ACC112 (cell line): ENCODE results near the gene NPPA.
A peak's percentile ranks its signal among the peaks of the same experiment; 100 is the strongest.
"Not testable (repeated sequence)": the region's sequence is repeated elsewhere in the genome, so short reads cannot be mapped to it uniquely, and the experiment has no call there.

Source experiments
- H2AFZ ChIP-seq: fragments of 200-600 bp; sonication (generic); one replicate; pipeline ENCODE4 v1.6.0; 2017; ENCODE audit warnings: antibody characterized with exemption, low read length; ENCODE audit not compliant: unreplicated experiment
- H3K27ac ChIP-seq: fragments of 200-600 bp; sonication (generic); 2 replicates; pipeline ENCODE4 v1.5.1; 2014; ENCODE audit warnings: low read depth, mild to moderate bottlenecking, antibody characterized with exemption, low read length, moderate library complexity
- H3K27me3 ChIP-seq: fragments of 200-600 bp; sonication (generic); 2 replicates; pipeline ENCODE4 v1.6.1; 2014; ENCODE audit warnings: mild to moderate bottlenecking, antibody characterized with exemption, low read length, moderate library complexity, mixed read lengths; ENCODE audit not compliant: insufficient read depth
- H3K36me3 ChIP-seq: fragments of 200-600 bp; sonication (generic); 2 replicates; pipeline ENCODE4 v1.6.1; 2016; ENCODE audit warnings: mild to moderate bottlenecking, antibody characterized with exemption, low read length, moderate library complexity, mixed read lengths; ENCODE audit not compliant: insufficient read depth
- H3K4me1 ChIP-seq: fragments of 200-600 bp; sonication (generic); one replicate; pipeline ENCODE4 v1.6.1; 2016; ENCODE audit warnings: low read length, mixed read lengths; ENCODE audit not compliant: insufficient read depth, unreplicated experiment, control insufficient read depth
- H3K4me3 ChIP-seq: fragments of 200-600 bp; sonication (generic); 2 replicates; pipeline ENCODE4 v1.5.1; 2014; ENCODE audit warnings: mild to moderate bottlenecking, low read depth, low read length
- H3K79me2 ChIP-seq: fragments of 200-600 bp; sonication (generic); one replicate; pipeline ENCODE4 v1.6.0; 2016; ENCODE audit warnings: low read length; ENCODE audit not compliant: control insufficient read depth, unreplicated experiment, insufficient read depth

The NPPA gene

DNA sequence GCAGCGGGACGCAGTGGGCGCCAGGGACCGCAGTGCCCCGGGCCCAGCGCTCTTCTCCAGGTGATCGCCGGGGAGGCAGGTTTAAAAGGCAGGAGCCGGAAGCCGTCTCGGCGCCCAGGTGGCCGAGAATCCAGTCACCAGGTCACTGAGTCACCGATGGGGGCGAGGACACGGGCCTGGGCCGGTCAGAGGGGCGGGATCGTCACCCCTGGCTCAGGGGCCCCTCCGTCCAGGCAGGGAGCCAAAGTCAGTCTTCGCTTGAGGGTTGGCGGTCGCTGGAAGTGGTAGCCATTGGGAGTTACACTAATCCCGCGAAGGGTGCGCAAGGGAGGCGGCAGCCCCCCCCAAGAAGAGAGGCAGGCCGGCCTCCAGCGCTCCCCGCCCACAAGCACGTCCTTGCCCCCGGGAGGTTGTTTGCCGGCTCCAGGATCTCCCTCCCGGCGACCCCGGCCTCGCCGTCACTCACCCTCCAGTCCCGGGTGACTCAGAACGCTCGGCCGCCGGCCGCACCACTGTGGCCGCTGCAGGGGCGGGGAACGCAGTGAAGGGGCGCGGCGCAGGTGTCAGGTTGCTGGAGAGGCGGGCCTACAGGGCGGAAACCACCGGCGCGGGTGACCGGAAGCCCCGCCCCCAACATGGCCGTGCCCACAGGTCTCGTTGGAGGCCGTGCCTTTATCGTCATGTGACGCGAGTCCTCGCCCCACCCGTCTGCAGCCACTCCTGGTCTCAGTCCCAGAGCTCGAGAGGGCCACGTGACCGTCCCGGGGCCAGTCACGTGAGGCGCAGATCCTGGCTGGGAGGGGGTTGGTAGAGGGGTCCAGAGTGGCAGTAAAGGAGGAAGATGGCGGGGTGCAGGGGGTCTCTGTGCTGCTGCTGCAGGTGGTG is 41.9 kb downstream of the NPPA start, which contains the start of the genes CLCN6 and MTHFR:
TSS of gene CLCN6 (plus strand) at position 770 of the 885 bp plus-strand sequence. CDS start at position 842, 72 bp downstream.
TSS of gene MTHFR (minus strand) at position 543 of the 885 bp plus-strand sequence. CDS start 2,848 bp downstream, outside the sequence.
- H3K27ac ChIP-seq = peak within 1 kb of the TSS; percentile 76
- H3K79me2 ChIP-seq = peaks cover 44% of the 10 kb centered on the region
- peak within 1 kb of the TSS; percentile 58 for H2AFZ ChIP-seq
- H3K36me3 ChIP-seq = no peaks in the 10 kb centered on the region
- peak within 1 kb of the TSS; percentile 83 for H3K4me3 ChIP-seq
- H3K27me3 ChIP-seq = no peaks in the 10 kb centered on the region
- H3K4me1 ChIP-seq = peaks cover 29% of the 10 kb centered on the region

DNA sequence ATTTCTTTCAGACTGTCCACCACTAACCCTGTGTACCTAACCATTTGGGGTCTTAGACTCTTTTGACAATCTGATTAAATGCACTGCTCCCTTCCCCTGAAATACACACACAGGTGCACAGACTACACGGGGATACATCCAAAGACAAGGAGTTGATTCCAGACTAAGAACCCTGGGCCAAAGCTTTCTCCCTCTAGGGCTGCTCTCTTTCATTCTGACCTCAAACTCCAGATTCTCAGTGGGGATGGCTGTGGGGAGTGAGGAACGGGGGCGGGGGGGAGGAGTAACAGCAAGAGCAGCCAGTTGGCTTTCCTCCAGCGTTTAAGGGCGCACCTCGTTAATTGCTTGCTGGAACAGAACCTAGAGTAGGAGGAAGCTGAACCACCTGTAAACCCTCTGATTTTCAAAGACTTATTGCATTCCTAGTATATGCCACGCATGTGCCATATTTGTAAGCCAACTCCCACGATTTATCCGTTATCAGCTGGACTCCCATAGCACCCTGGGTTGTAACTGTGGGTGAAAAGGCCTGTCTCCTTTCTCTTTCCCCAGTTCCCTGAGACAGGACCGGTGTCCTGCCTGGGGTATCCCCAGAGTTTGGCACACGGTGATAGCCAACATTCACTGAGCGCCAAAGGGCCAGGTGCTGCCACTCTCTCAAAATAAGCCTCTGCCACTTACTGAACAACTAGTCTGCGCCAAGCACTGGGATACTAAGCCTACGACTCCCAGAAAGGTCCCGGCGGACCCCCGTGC is 42.7 kb downstream of the NPPA start:
- H3K79me2 ChIP-seq = peaks cover 40% of the 10 kb centered on the region
- H3K4me3 ChIP-seq = peak overlapping the region; percentile 83
- H3K27ac ChIP-seq = peak overlapping the region; percentile 76
- H3K27me3 ChIP-seq = no peaks in the 10 kb centered on the region
- H3K36me3 ChIP-seq = no peaks in the 10 kb centered on the region
- no peak overlapping the region for H2AFZ ChIP-seq
- peaks cover 29% of the 10 kb centered on the region for H3K4me1 ChIP-seq

DNA sequence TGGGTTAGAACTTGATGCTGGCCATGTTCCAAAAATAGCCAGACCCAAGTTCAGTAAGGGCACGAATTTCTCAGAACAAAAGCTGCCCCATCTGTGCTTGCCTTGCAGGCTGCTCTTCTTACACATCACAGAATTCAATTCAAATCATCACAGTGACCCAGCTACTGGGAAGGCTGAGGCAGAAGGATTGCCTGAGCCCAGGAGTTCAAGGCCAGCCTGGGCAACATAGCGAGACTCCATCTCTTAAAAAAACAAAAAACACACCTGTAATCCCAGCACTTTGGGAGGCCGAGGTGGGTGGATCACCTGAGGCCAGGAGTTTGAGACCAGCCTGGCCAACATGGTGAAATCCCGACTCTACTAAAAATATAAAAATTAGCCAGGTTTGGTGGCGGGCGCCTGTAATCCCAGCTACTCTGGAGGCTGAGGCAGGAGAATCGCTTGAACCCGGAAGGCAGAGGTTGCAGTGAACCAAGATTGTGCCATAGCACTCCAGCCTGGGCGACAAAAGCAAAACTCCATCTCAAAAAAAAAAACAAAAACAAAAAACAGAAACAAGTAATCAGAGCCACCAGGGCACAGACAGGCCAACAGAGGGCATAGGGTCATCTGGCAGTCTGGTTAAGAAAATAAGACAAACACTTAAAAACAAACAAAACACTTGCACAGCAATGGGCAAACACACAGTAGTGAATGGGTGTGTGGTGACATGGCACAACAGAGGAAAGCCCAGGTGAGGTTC is 43.5 kb downstream of the NPPA start:
- not testable (repeated sequence) for H3K27me3 ChIP-seq, H2AFZ ChIP-seq, H3K36me3 ChIP-seq
- peaks cover 37% of the 10 kb centered on the region for H3K79me2 ChIP-seq
- H3K4me3 ChIP-seq = peak overlapping the region; percentile 83
- H3K4me1 ChIP-seq = peaks cover 29% of the 10 kb centered on the region
- peak overlapping the region; percentile 76 for H3K27ac ChIP-seq

DNA sequence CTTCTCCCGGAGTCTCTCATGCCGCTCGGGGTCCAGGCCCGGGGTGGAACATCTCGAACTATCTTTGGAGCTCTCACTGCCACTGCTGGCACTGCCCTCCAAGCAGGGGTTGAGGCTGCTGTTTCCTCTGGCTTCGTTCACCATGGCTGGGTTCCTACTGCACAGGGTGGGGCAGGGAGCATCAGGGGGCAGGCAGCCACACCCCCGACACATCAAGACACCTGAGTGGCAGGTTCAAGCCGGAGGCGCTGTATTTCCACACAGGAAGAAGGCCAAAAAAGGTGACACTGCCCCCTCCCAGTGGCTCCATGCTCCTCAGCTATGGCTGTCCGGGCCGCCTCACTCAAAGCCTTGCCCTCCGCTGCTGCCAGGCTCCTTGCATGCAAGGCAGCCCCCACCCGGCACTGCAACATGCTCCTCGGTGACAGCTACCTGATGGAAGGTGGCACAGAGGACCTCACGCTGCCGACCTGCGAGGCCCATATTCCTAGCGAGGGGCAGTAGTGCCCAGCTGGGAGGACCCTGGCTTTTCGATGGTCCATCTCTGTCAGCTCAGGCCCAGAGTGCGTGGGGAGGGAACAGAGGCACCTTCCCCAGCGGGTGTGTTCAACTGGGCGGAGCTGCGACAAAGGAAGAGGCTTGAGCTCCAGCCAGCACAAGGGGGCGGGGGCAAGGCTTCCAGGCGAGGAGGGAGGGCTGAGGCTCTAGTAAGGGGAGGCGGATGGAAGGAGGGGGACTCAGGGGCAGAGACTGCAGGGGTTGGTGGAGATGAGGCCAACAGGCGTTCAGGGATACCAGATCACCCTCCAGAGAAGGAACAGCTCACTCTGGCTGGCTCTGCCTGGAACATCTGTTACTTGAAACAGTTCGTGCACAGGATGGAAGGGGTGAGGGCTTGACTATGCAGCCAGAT is 44.4 kb downstream of the NPPA start:
- Histone ChIP-seq H2AFZ (peak overlapping the region; percentile 28), H3K36me3 (no peaks in the 10 kb centered on the region), H3K27me3 (no peaks in the 10 kb centered on the region), H3K4me1 (peaks cover 29% of the 10 kb centered on the region), H3K4me3 (peak overlapping the region; percentile 82), H3K27ac (peak overlapping the region; percentile 76), H3K79me2 (peaks cover 32% of the 10 kb centered on the region)

DNA sequence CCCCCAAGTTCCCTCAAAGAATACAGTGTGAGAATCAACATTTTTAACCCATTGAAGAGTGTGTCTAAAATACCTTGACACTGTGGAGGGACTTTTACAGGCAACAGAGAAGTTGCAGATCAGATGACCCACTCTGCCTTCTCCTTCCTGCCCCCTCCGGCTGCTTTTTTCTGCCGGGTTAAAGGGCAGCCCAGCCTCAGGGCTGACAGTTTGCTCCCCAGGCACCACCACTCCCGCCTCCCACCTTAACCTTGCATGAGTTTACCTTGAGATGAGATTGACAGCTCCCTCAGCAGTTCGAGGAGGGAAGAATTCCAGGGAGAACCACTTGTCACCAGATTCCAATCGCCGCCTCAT is 45.0 kb downstream of the NPPA start:
- H3K27me3 ChIP-seq = no peaks in the 10 kb centered on the region
- peak overlapping the region; percentile 29 for H3K27ac ChIP-seq
- H3K36me3 ChIP-seq = no peaks in the 10 kb centered on the region
- peak overlapping the region; percentile 82 for H3K4me3 ChIP-seq
- H3K79me2 ChIP-seq = peaks cover 28% of the 10 kb centered on the region
- H3K4me1 ChIP-seq = peaks cover 29% of the 10 kb centered on the region
- H2AFZ ChIP-seq = peak overlapping the region; percentile 28

DNA sequence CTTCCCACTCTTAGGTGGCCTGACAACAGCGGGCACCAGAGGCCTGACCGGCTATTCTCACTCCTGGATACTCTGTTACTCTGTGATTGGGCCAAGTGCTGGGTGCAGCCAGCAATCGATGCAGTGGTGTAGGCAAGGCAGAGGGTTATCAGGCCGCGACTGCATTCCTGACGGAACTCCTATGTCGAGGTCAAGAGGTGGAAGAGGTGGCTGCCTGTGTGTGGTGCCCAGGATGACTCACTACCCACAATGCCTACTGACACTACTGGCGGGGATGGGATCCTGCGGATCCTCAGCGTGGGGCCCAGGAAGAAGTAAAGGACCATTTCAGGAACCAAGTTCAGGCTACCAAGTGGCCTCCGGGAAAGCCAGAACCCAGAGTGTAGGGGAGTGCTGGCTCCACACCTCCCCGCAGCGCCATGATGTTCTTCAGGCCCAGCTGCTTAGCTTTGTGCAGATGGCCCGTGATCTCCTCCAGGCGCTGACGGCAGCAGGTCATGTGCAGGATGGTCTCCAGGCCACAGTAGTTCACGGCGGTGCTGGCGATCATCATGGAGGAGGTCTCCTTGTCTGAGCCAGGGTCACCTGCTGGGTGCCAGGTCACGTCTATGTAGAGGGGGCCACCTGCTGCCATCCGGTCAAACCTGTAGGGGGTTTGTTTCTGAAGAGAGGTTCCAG is 46.7 kb downstream of the NPPA start:
- Histone ChIP-seq H3K79me2 (peaks cover 15% of the 10 kb centered on the region), H2AFZ (no peak overlapping the region), H3K27me3 (no peaks in the 10 kb centered on the region), H3K4me3 (no peak overlapping the region), H3K36me3 (peaks cover 2% of the 10 kb centered on the region; the same call in 1 of the 2 replicates), H3K27ac (no peak overlapping the region), H3K4me1 (peaks cover 34% of the 10 kb centered on the region)

DNA sequence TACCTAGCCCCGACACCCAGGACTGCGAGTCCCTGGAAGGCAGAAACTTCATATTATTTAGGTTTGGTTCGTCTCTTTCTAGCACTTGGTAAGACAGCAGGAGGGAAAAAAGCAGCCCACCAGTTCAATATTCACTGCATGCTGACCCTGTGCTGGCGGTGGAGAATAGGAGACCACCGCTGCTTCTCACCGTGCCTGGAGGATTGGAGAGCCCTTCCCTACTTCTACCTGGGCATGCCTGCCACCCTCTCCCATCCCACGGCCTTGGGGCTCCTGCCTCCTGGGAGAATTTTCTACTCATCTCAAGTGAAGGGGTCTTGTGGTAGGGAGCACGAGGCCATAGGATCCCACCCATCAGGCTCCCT is 47.2 kb downstream of the NPPA start:
- peaks cover 6% of the 10 kb centered on the region; the same call in 1 of the 2 replicates for H3K36me3 ChIP-seq
- peaks cover 35% of the 10 kb centered on the region for H3K4me1 ChIP-seq
- H3K79me2 ChIP-seq = peaks cover 15% of the 10 kb centered on the region
- H3K4me3 ChIP-seq = no peak overlapping the region
- H3K27me3 ChIP-seq = no peaks in the 10 kb centered on the region
- H3K27ac ChIP-seq = no peak overlapping the region
- no peak overlapping the region for H2AFZ ChIP-seq

- H3K36me3 ChIP-seq = peaks cover 6% of the 10 kb centered on the region; the same call in 1 of the 2 replicates
Measured at GRCh38 chr1:11799896-11800295, 47.7 kb downstream of the NPPA start.

DNA sequence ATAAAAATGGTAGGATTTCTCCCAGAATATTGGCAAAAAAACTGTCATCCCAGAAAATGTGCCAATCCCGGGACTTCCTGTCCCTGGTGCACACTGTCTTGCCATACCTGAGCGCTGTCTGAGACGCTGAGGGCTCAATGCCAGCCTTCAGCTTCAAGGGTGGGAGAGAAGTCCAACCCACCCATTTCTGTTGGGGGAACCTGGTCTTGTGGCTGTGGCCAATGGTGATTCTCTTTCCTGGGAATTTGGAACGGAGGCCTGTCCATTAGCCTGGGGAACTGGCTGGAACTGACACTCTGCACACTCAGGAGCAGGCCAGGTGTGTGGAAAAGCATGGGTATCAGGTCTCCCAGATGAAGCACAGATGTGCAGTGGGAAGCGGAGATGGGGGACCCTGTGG is 48.5 kb downstream of the NPPA start:
- no peak overlapping the region for H3K27ac ChIP-seq
- H3K27me3 ChIP-seq = no peaks in the 10 kb centered on the region
- H2AFZ ChIP-seq = no peak overlapping the region
- peaks cover 29% of the 10 kb centered on the region for H3K4me1 ChIP-seq
- H3K4me3 ChIP-seq = no peak overlapping the region
- peaks cover 6% of the 10 kb centered on the region; the same call in 1 of the 2 replicates for H3K36me3 ChIP-seq
- peaks cover 15% of the 10 kb centered on the region for H3K79me2 ChIP-seq

More at GRCh38 chr1:11799896-11800295, 47.7 kb downstream of the NPPA start:
- H3K79me2 ChIP-seq = peaks cover 15% of the 10 kb centered on the region
- no peaks in the 10 kb centered on the region for H3K27me3 ChIP-seq
- no peak overlapping the region for H2AFZ ChIP-seq
- peaks cover 35% of the 10 kb centered on the region for H3K4me1 ChIP-seq
- H3K4me3 ChIP-seq = no peak overlapping the region
- H3K27ac ChIP-seq = no peak overlapping the region
